ENCODE measurements around the gene NOTCH2. TPM values are rescaled to one million over a fixed set of nuclear protein-coding genes. Genes with fewer than 3 reads are reported as not detected.
A peak's percentile ranks its signal among the peaks of the same experiment; 100 is the strongest.
"Not testable (repeated sequence)": the region's sequence is repeated elsewhere in the genome, so short reads cannot be mapped to it uniquely, and the experiment has no call there.

The NOTCH2 gene
- total RNA-seq, 6 experiments from 2014 or later: 122 to 147 (median 134) TPM

GRCh38 chr1:119986007-119986497 is 83.4 kb downstream of the NOTCH2 start:
- Mint-ChIP-seq H3K9me3 (no peaks in the 10 kb centered on the region), H3K27me3 (ENCODE audit: insufficient read depth) (no peaks in the 10 kb centered on the region), H3K4me1 (ENCODE audit: low read depth) (peaks cover 47% of the 10 kb centered on the region), H3K4me3 (no peak overlapping the region), H3K36me3 (ENCODE audit: low read depth) (peaks cover 36% of the 10 kb centered on the region), H3K27ac (peak overlapping the region; percentile 50; the same call in 1 of the 2 replicates)
- DNase-seq: no peak
- no peak for TF ChIP-seq CTCF (IDR thresholded peaks at IDR 0.05)

GRCh38 chr1:119984771-119985170 is 84.7 kb downstream of the NOTCH2 start:
- TF ChIP-seq CTCF (IDR thresholded peaks at IDR 0.05): no peak
- Mint-ChIP-seq H3K4me3 (no peak overlapping the region), H3K4me1 (ENCODE audit: low read depth) (peaks cover 47% of the 10 kb centered on the region), H3K9me3 (no peaks in the 10 kb centered on the region), H3K36me3 (ENCODE audit: low read depth) (peaks cover 36% of the 10 kb centered on the region), H3K27ac (peak overlapping the region; percentile 50), H3K27me3 (ENCODE audit: insufficient read depth) (no peaks in the 10 kb centered on the region)
- no peak for DNase-seq

GRCh38 chr1:119981986-119982815 is 87.3 kb downstream of the NOTCH2 start:
- Mint-ChIP-seq H3K27ac (peak overlapping the region; percentile 44), H3K4me1 (ENCODE audit: low read depth) (peaks cover 36% of the 10 kb centered on the region), H3K36me3 (ENCODE audit: low read depth) (peaks cover 39% of the 10 kb centered on the region), H3K4me3 (no peak overlapping the region), H3K27me3 (ENCODE audit: insufficient read depth) (no peaks in the 10 kb centered on the region), H3K9me3 (no peaks in the 10 kb centered on the region)
- no peak for TF ChIP-seq CTCF (IDR thresholded peaks at IDR 0.05)
- peak; percentile 42 for DNase-seq

GRCh38 chr1:119981496-119981895 is 88.0 kb downstream of the NOTCH2 start:
- TF ChIP-seq CTCF (IDR thresholded peaks at IDR 0.05): no peak
- H3K27me3 Mint-ChIP-seq (ENCODE audit: insufficient read depth): no peaks in the 10 kb centered on the region
- no peaks in the 10 kb centered on the region for H3K9me3 Mint-ChIP-seq
- H3K36me3 Mint-ChIP-seq (ENCODE audit: low read depth): peaks cover 39% of the 10 kb centered on the region
- peaks cover 29% of the 10 kb centered on the region for H3K4me1 Mint-ChIP-seq (ENCODE audit: low read depth)
- no peak overlapping the region; the same call in 1 of the 2 replicates for H3K27ac Mint-ChIP-seq
- DNase-seq: no peak
- no peak overlapping the region for H3K4me3 Mint-ChIP-seq

- no peak for DNase-seq
- Mint-ChIP-seq H3K9me3 (no peaks in the 10 kb centered on the region), H3K36me3 (ENCODE audit: low read depth) (peaks cover 40% of the 10 kb centered on the region), H3K4me1 (ENCODE audit: low read depth) (peaks cover 30% of the 10 kb centered on the region), H3K27ac (no peak overlapping the region), H3K27me3 (ENCODE audit: insufficient read depth) (no peaks in the 10 kb centered on the region), H3K4me3 (no peak overlapping the region)
- TF ChIP-seq CTCF (IDR thresholded peaks at IDR 0.05): no peak
Measured at GRCh38 chr1:119978018-119978505, 91.4 kb downstream of the NOTCH2 start.

GRCh38 chr1:119977113-119977736 is 92.2 kb downstream of the NOTCH2 start:
- H3K4me1 Mint-ChIP-seq (ENCODE audit: low read depth): peaks cover 38% of the 10 kb centered on the region
- H3K36me3 Mint-ChIP-seq (ENCODE audit: low read depth): peaks cover 40% of the 10 kb centered on the region
- not testable (repeated sequence) for H3K27me3 Mint-ChIP-seq (ENCODE audit: insufficient read depth); H3K9me3 Mint-ChIP-seq; DNase-seq; H3K4me3 Mint-ChIP-seq
- peak overlapping the region; percentile 10; the same call in 1 of the 2 replicates for H3K27ac Mint-ChIP-seq

- not testable (repeated sequence) for H3K9me3 Mint-ChIP-seq; H3K27ac Mint-ChIP-seq; DNase-seq; H3K27me3 Mint-ChIP-seq (ENCODE audit: insufficient read depth); H3K4me3 Mint-ChIP-seq
- peaks cover 46% of the 10 kb centered on the region for H3K4me1 Mint-ChIP-seq (ENCODE audit: low read depth)
- H3K36me3 Mint-ChIP-seq (ENCODE audit: low read depth): peaks cover 48% of the 10 kb centered on the region
Measured at GRCh38 chr1:119975582-119976254, 93.7 kb downstream of the NOTCH2 start.

Measured in HFFc6 (cell line).